Activated CD8-positive, alpha-beta memory T cell treated with anti-CD3 and anti-CD28 coated beads, Interleukin-2, amount 50 U/mL, for 24 hours (primary cell): Measurements from ENCODE around the gene RCC1.
A peak's percentile ranks its signal among the peaks of the same experiment; 100 is the strongest.
"Not testable (repeated sequence)": the region's sequence is repeated elsewhere in the genome, so short reads cannot be mapped to it uniquely, and the experiment has no call there.

Source experiments
- DNase-seq: peaks from one replicate; pipeline ENCODE4 v3.0.0-alpha.2; 2020; ENCODE audit errors: extremely low read depth

Gene RCC1

GRCh38 chr1:28512058-28512611 lies 6.3 kb downstream of the RCC1 start:
- no peak for DNase-seq

- DNase-seq, result not testable (repeated sequence)
These were observed 8.6 kb downstream of the RCC1 start for GRCh38 chr1:28514445-28514933.

- DNase-seq, result no peak
These were observed 10.7 kb downstream of the RCC1 start for GRCh38 chr1:28516518-28516956.

- no peak for DNase-seq
These were observed 11.8 kb downstream of the RCC1 start for GRCh38 chr1:28517649-28517999.

GRCh38 chr1:28518000-28518744 lies 12.3 kb downstream of the RCC1 start:
- peak; percentile 70 for DNase-seq

GRCh38 chr1:28518745-28519341 lies 13.0 kb downstream of the RCC1 start:
- DNase-seq, result no peak

- DNase-seq, result no peak
These were observed 14.3 kb downstream of the RCC1 start for GRCh38 chr1:28519946-28520725.

- DNase-seq, result not testable (repeated sequence)
These were observed 15.0 kb downstream of the RCC1 start for GRCh38 chr1:28520796-28521195.

- DNase-seq, result no peak
These were observed 15.8 kb downstream of the RCC1 start for GRCh38 chr1:28521502-28522164.

- not testable (repeated sequence) for DNase-seq
These were observed 16.7 kb downstream of the RCC1 start for GRCh38 chr1:28522537-28522936.

- DNase-seq, result not testable (repeated sequence)
These were observed 19.3 kb downstream of the RCC1 start for GRCh38 chr1:28525002-28525642.

GRCh38 chr1:28526886-28527285 lies 21.0 kb downstream of the RCC1 start:
- DNase-seq, result no peak

GRCh38 chr1:28530456-28530855 lies 24.6 kb downstream of the RCC1 start:
- no peak for DNase-seq

GRCh38 chr1:28534671-28535070 lies 28.8 kb downstream of the RCC1 start:
- DNase-seq, result no peak

- DNase-seq, result no peak
These were observed 29.3 kb downstream of the RCC1 start for GRCh38 chr1:28535180-28535579.

GRCh38 chr1:28537457-28538199 lies 31.8 kb downstream of the RCC1 start:
- no peak for DNase-seq

- DNase-seq, result no peak
These were observed 32.4 kb downstream of the RCC1 start for GRCh38 chr1:28538286-28538685.

- DNase-seq, result no peak
These were observed 34.8 kb downstream of the RCC1 start for GRCh38 chr1:28540651-28541050.

- not testable (repeated sequence) for DNase-seq
These were observed 35.7 kb downstream of the RCC1 start for GRCh38 chr1:28541414-28542015.

GRCh38 chr1:28545246-28545628 lies 39.4 kb downstream of the RCC1 start:
- DNase-seq, result no peak
